ENCODE data around the gene ABHD12B. TPM values are rescaled to one million over a fixed set of nuclear protein-coding genes. Genes with fewer than 3 reads are reported as not detected.

Gene ABHD12B
- total RNA-seq, 1 experiment from 2014 or later = not detected

DNA sequence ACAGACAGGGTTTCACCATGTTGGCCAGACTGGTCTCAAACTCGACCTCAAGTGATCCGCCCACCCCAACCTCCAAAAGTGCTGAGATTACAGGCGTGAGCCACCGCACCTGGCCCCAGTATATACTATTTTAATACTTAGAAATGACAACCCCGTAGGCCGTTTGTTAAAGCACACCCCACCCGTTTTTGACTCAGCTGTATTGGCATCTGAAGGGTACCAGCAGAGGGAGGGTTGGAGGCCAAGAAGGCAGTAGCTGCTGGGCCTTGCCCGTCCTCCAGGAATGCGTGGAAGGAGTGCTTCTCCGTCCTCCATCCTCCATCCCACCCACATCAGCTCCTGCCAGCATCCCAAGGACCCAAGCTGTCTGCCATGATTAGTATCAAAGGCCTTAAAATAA is 34.6 kb upstream of the ABHD12B start:
- no peak overlapping the region for H3K4me3 Mint-ChIP-seq (ENCODE audit: low read depth, unreplicated experiment)
- BruUV-seq (replicated peaks) = no TSS peak
- H3K4me1 Mint-ChIP-seq (ENCODE audit: low read depth, unreplicated experiment) = no peaks in the 10 kb centered on the region
- H3K9me3 Mint-ChIP-seq (ENCODE audit: low read depth, unreplicated experiment) = no peaks in the 10 kb centered on the region
- intact Hi-C loops (cut with micrococcal nuclease; ENCODE audit: unreplicated experiment) = no loop called here
- no peak overlapping the region for H3K27ac Mint-ChIP-seq (ENCODE audit: unreplicated experiment)
- TF ChIP-seq CTCF (IDR thresholded peaks at IDR 0.05; ENCODE audit: unreplicated experiment) = no peak
- peaks cover 5% of the 10 kb centered on the region for H3K36me3 Mint-ChIP-seq (ENCODE audit: insufficient read depth, unreplicated experiment)
- CTCF ChIA-PET = no interaction called here
- peaks cover 29% of the 10 kb centered on the region for H3K27me3 Mint-ChIP-seq (ENCODE audit: unreplicated experiment)
- DNase-seq = no peak

DNA sequence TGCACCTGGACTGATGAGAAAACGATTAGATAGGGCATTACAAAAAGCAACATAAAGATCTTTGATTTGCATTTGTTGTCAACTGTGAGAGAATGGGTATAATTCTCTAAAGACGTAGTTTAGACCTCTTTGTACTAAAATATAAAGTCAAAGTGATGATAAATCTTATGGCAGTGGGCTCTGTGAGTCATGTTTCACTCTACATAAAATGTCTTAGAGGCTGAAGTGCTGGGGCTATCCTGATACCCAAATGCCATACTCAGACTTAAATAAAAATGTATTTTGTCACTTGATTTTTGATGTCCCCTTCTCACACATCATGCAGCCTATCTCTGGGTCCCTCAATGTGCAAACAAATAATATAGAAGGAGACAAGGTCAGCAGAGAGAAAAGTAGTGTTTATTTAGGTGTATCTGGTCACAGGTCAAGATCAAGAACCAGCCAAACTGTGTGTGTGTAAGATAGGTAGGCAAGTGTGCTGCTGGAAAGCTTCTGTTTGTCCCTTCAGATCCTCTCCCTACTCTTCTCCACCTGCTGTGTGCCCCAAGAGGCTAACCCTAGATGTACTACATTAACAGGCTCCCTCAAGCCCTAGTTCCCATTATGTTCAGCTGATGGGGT is 33.9 kb upstream of the ABHD12B start:
- BruUV-seq (replicated peaks) = no TSS peak
- H3K27ac Mint-ChIP-seq (ENCODE audit: unreplicated experiment) = no peak overlapping the region
- intact Hi-C loops (cut with micrococcal nuclease; ENCODE audit: unreplicated experiment) = no loop called here

GRCh38 chr14:50839048-50839447 is 32.8 kb upstream of the ABHD12B start:
- no peak overlapping the region for H3K4me3 Mint-ChIP-seq (ENCODE audit: low read depth, unreplicated experiment)
- intact Hi-C loops (cut with micrococcal nuclease; ENCODE audit: unreplicated experiment) = no loop called here
- DNase-seq = no peak
- peaks cover 20% of the 10 kb centered on the region for H3K27me3 Mint-ChIP-seq (ENCODE audit: unreplicated experiment)
- no peaks in the 10 kb centered on the region for H3K36me3 Mint-ChIP-seq (ENCODE audit: insufficient read depth, unreplicated experiment)
- no peaks in the 10 kb centered on the region for H3K9me3 Mint-ChIP-seq (ENCODE audit: low read depth, unreplicated experiment)
- CTCF ChIA-PET = no interaction called here
- H3K4me1 Mint-ChIP-seq (ENCODE audit: low read depth, unreplicated experiment) = no peaks in the 10 kb centered on the region
- no TSS peak for BruUV-seq (replicated peaks)
- H3K27ac Mint-ChIP-seq (ENCODE audit: unreplicated experiment) = no peak overlapping the region
- TF ChIP-seq CTCF (IDR thresholded peaks at IDR 0.05; ENCODE audit: unreplicated experiment) = no peak

More for the DNA sequence above, 33.9 kb upstream of the ABHD12B start:
- H3K4me3 Mint-ChIP-seq (ENCODE audit: low read depth, unreplicated experiment) = no peak overlapping the region
- no peak for TF ChIP-seq CTCF (IDR thresholded peaks at IDR 0.05; ENCODE audit: unreplicated experiment)
- peaks cover 22% of the 10 kb centered on the region for H3K27me3 Mint-ChIP-seq (ENCODE audit: unreplicated experiment)
- DNase-seq = no peak
- no peaks in the 10 kb centered on the region for H3K36me3 Mint-ChIP-seq (ENCODE audit: insufficient read depth, unreplicated experiment)
- CTCF ChIA-PET = no interaction called here
- H3K9me3 Mint-ChIP-seq (ENCODE audit: low read depth, unreplicated experiment) = no peaks in the 10 kb centered on the region
- no peaks in the 10 kb centered on the region for H3K4me1 Mint-ChIP-seq (ENCODE audit: low read depth, unreplicated experiment)

- no TSS peak for BruUV-seq (replicated peaks)
- Mint-ChIP-seq H3K36me3 (ENCODE audit: insufficient read depth, unreplicated experiment) (no peaks in the 10 kb centered on the region), H3K4me1 (ENCODE audit: low read depth, unreplicated experiment) (no peaks in the 10 kb centered on the region), H3K27me3 (ENCODE audit: unreplicated experiment) (peaks cover 20% of the 10 kb centered on the region), H3K27ac (ENCODE audit: unreplicated experiment) (no peak overlapping the region), H3K9me3 (ENCODE audit: low read depth, unreplicated experiment) (no peaks in the 10 kb centered on the region), H3K4me3 (ENCODE audit: low read depth, unreplicated experiment) (no peak overlapping the region)
- intact Hi-C loops (cut with micrococcal nuclease; ENCODE audit: unreplicated experiment) = no loop called here
- CTCF ChIA-PET = no interaction called here
- no peak for TF ChIP-seq CTCF (IDR thresholded peaks at IDR 0.05; ENCODE audit: unreplicated experiment)
- no peak for DNase-seq
Observed at GRCh38 chr14:50839691-50840090, 32.2 kb upstream of the ABHD12B start.
